Suppressor macrophage (primary cell): ENCODE data around the gene MT4.
A peak's percentile ranks its signal among the peaks of the same experiment; 100 is the strongest.
"Not testable (repeated sequence)": the region's sequence is repeated elsewhere in the genome, so short reads cannot be mapped to it uniquely, and the experiment has no call there.

Experiments used
- DNase-seq, 4 experiments: peaks; one replicate each; pipeline ENCODE4 v3.0.0-alpha.2; 2020 to 2022

MT4 gene

DNA sequence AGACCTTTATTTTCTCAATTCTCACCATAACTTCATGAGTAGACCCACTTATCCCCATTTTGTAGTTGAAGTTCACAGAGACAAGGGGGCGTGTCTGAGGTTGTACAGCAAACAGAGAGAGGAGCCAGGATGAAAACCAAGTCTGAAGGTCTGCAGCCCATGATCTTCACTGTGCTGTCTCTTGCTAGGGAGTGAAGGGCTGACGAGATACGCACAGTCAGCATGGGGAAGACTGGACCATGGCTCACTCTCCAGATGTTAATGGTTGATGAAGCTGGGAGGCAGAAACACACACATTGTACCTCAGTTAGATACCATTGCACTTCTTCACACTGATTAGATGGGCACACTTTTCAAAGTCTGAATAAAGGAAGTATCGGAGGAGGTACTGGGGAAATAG, 5.8 kb upstream of the MT4 start:
- DNase-seq = no peak

DNA sequence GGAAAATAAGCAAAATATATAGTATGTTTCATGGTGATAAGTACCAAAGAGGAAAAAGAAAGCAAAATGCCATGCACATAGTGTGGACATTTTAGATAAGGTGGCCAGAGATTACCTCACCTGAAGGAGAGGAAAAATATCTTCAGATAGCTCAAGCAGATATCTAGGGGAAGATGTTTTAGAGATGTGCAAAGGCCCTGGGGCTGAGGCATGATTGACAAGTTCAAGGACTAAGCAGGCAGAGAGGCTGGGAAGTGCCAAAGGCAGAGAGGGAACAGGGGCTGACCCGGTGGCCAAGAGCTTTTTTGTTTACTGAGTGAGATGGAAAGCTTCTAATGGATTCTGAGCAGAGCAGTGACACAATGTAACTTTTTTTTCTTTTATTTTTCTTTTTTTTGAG, 4.4 kb upstream of the MT4 start:
- no peak for DNase-seq

- DNase-seq = no peak
Observed at GRCh38 chr16:56561126-56561525, 3.7 kb upstream of the MT4 start.

DNA sequence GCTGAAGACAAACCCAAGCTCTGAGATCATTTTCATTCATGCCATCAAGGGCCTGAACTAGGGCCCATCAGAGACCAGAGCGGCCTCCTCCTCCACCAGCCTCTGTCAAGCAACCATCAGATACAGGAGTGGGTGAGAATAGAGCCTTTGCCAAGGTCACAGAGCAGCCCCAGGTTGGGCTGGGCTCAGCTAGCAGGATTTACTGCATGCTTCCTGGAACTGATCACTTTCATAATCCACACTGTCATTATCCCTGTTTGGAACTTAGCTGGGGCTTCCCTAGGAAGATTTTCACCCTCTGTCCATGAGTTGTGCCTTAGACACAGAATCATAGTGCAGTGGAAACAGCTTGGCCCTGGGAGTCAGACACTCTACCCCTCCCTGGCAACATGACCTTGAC, 5.1 kb downstream of the MT4 start:
- no peak for DNase-seq

DNA sequence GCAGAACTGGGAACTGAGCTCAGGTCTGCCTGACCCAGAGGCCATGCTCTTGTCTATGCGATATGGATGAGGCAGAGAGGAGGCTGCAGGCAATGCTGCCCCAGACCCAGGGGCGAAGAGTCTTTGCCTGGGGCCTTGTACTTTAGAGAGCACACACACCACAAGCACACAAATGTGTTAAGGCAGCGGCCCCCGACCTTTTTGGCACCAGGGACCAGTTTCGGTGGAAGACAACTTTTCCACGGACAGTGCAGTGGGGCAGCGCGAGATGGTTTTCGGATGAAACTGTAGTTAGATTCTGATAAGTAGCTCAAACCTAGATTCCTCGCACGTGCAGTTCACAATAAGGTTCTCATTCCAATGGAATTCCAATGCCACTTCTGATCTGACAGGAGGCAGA, 6.7 kb downstream of the MT4 start:
- no peak for DNase-seq

DNA sequence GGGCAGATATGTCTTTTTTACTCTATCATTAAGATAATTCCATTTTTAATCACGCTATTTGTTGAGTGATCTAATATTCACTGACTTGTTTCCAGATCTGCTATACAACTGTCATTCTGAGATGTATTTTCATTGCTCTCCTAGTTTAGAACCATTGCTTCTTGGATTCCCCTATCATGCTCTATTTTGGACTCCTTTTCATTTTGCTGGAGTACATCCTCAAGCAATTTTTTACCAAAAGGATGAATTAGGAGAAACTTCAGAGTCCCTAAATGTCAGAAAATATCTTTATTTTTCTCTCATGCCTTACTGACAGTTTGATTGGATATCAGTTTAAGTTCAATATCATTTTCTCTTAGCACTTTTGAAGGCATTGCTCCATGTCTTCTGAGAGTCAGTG, 9.8 kb downstream of the MT4 start:
- no peak for DNase-seq

DNA sequence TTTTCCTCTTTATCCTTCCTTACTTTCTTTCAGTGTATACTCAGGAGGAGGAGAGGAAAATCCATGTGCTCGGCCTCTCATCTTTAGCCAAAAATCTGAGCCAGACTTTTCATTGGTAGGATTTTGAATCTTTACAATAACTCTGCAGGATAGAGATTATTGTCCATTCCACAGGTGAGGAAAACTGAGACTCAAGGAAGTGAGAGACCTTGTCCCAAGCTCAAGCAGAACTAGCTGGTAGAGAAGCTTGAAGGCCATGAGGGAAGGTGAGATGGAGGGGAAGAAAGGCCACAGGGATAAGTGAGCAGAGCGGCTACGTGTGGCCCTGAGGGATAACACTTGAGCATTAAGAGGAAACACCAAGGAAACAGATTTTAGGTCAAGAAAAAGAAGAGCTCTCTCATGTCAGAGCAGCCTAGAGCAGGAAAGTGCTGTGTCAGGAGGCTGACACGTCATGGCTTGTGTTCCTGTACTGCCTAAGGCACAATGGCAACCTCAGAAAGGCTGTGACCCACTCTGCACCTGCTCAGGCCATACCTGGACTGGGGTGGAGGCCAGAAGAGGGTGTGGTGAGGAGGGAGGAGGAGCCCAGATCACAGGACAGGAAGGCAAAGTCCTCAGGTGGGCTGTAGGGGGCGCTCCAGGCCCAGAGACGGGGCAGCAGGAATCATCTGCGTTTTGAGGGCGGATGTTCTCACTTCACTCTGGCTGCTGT, 11.9 kb downstream of the MT4 start:
- peak; percentile 77 to 87 (median 83) for DNase-seq

DNA sequence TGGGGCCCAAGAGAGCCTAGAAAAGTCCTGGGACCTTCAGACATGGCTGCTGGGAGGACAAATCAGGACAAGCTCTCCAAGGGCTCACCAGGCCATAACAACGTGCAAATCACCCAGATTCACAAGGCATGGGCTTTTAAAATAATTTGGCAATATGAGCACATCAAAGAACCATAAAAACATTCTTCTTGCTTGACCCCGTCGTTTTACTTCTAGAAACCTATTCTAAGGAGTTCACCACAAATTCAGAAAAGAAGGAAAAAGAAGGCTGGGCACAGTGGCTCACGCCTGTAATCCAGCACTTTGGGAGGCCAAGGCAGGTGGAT, 12.4 kb downstream of the MT4 start:
- DNase-seq = no peak

- DNase-seq = no peak
Observed at GRCh38 chr16:56580391-56581048, 15.6 kb downstream of the MT4 start.

GRCh38 chr16:56582911-56583310, 18.0 kb downstream of the MT4 start:
- DNase-seq = not testable (repeated sequence)

DNA sequence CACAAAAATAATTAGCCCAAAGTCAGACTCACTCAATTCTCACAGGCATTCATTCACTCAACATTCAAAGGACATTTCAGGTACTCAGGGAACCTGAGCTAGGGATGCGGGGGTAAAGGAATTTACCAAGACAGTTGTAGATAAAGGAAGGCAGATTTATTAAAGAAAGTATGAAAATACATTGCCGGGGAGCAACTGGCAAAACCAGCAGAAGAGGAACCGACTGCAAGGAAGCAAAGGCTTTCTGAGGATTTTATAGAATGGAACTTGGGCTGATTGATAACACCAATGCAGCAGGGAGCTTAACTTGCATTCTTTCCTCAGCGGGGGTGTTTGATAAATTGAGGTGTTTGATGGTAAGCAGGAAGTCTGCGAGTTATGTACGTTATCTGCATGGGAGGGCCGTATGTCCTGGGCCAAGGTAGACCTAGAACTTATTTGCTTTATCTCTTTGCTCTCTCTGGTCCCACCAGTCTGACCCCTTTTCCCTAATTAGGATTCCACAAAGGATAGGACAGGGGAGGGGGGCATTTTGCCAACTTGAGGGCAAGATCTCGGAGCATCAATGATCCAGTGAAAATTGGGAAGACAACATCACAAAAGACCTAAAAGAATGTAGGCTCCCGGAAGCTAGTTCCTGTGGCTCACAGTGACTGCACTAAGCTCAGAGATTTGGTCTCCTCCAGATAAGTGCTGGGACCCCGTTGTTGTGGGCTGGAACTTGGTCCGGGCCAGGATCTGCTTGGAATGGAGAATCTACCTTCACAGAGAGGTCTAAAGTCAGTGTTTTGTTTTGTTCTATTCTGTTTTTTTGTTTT, 18.7 kb downstream of the MT4 start:
- no peak for DNase-seq

- no peak for DNase-seq
Observed at GRCh38 chr16:56584276-56584675, 19.4 kb downstream of the MT4 start.

- DNase-seq = no peak
Observed at GRCh38 chr16:56588781-56589140, 23.9 kb downstream of the MT4 start.

DNA sequence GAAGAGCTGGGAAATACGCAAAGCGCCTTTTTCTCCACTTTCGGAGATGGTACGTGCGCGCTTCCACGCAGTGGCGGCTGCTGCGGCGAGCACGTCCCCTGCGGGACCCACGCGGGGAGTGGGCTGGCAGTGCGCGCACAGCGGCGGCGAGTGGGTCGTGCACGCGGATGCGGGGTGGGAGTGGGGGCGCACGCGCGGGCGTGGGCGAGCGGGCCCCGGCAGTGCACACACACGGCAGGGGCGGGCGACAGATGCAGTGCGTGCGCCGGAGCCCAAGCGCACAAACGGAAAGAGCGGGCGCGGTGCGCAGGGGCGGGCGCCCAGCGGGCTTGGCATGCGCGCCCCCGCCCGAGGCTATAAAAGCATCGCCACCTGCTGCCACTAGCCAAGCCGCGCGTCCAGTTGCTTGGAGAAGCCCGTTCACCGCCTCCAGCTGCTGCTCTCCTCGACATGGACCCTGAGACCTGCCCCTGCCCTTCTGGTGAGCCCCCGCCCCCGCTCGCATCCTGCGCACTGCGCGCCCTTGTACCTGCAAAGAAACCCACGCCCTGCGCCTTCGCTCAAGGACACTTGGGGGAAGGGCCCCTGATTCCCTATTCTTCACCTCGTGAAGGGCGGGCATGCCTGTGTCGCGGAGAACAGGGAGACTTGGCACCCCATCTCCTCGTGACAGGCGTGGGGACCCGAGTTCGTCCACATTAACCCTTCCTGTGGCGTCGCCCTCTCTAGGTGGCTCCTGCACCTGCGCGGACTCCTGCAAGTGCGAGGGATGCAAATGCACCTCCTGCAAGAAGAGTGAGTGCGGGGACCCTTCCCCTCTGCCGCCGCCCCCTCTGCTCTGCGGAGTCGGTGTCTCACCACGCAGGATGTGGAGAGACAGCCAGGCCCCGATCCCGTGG, 24.5 kb downstream of the MT4 start, which contains the start of gene MT3:
Gene MT3 (plus strand): TSS at position 388 of the 899 bp plus-strand sequence. CDS start 63 bp downstream, at position 451.
- peak in 3 of 4 experiments; percentile 10 to 45 (median 24) for DNase-seq

GRCh38 chr16:56591377-56592060, 26.6 kb downstream of the MT4 start:
- DNase-seq = peak; percentile 38 to 70 (median 62)

DNA sequence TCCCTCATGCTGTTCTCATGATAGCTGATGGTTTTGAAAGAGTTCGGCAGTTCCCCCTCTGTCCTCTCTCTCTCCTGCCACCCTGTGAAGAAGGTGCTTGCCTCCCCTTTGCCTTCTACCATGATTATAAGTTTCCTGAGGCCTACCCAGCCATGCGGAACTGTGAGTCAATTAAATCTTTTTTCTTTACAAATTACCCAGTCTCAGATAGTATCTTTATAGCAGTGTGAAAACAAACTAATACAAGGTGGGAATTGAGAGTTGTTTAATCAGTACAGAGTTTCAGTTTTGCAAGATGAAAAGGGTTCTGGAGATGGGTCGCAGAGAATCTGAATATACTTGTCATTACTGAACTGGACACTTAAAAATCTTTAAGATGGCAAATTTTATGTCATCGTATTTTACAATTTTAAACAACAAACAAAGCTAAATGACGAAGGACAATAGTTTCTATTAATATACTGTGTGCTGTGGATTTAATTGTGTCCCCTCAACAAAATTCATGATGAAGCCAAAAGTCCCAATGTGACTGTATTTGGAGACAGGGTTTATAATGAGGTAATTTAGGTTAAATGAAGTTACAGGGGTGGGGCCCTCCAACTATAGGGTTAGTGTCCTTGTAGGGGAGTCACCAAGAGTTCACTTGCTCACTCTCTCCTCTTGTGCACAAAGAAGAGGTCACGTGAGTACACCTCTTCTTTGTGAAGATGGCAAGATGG, 28.9 kb downstream of the MT4 start:
- DNase-seq = no peak

DNA sequence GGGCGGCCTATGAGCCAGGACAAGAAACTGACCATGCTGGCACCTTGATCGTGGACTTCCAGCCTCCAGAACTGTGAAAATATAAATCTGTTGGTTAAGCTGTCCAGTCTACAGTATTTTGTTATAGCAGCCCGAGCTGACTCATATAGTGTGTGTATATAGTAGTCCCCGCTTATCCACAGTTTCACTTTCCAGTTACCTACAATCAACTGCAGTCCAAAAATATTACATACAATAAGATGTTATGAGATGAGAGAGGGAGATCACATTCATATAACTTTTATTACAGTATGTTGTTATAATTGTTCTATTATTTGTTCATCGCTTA, 29.4 kb downstream of the MT4 start:
- DNase-seq = no peak

- DNase-seq = peak; percentile 62 to 79 (median 72)
Observed at GRCh38 chr16:56600398-56600999, 35.6 kb downstream of the MT4 start.

DNA sequence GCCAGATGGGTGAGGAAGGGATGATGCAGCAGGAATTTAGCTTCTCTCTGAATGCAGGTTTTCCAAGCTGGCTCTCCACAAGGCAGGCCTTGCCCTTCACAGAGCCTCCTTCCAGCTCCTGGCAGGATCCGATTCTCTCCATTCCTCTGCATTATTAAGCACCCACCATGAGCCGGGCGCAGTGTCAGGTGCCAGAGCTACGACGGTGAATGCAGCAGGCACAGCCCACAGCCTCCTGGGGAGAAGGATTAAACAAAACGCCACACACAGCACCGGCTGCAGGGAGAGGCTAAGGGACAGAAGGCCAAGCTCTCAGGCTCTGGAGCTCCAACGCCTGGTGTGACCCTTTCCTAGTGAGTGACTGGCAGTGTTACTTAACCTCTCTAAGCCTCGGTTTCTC, 36.5 kb downstream of the MT4 start:
- DNase-seq = no peak

DNA sequence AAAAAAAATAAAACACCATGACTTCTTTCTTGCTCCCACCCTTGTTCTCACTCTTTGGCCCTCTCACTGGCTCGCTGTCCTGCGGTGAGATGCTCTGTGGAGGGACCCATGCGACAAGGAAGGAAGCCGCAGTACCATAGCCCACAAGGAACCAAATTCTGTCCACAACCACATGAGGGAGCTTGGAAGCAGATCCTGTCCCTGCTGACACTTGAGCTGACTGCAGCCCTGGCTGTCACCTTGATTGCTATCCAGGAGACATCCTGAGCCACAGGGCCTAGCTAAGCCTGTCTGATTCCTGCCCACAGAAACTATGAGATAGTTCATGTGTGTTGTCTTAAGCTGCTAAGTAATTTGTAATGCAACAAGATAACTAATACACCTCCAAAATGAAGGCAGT, 38.7 kb downstream of the MT4 start:
- DNase-seq = peak; percentile 47 to 74 (median 71)

DNA sequence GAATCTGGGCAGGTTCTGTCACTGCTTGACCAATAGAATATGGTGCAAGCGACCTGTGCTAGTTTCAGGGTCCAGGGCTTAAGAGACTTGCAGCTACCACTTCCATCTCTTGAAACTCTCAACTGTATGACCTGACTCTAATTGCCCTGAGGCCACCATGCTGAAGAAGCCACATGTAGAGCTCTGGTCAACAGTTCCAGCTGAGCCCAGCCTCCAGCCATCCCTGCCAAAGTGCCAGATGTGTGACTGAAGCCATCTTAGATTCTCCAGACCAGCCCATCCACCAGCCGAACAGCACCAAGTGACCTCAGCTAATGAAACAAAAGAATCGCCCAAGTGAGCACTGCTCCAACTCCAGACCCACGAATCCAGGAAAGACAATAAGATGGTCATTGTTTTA, 40.1 kb downstream of the MT4 start:
- DNase-seq = no peak
